Stimulated activated CD8-positive, alpha-beta memory T cell treated with anti-CD3 and anti-CD28 coated beads, Interleukin-15, amount 100 ng/mL, for 4 hours (primary cell): ENCODE data around the gene FNDC1.
"Not testable (repeated sequence)": the region's sequence is repeated elsewhere in the genome, so short reads cannot be mapped to it uniquely, and the experiment has no call there.

Experiments
- DNase-seq, 2 donors: peaks; one replicate each; pipeline ENCODE4 v3.0.0-alpha.2; 2020; ENCODE audit warnings: low read depth in 2 of 2

Gene FNDC1

GRCh38 chr6:159259441-159260125 is 90.4 kb downstream of the FNDC1 start:
- no peak for DNase-seq

DNA sequence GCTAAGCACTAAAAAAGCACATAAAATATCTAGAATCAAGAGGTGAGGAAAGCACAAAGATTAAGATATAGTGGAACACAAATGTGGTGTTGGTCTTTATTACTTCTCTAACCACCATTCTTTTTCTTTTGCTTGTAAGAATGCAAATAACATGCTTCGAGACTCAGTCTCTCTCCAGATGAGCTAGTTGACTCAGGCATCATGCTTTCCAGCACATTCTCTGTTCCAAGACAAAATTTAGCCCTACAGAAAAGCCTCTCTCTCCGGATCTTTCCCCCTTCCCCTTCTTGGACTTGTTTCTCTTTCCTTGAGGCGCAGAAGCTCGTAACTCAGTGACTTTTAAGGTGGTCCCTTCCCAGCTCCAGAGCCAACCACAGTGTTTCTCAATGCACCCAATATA is 91.0 kb downstream of the FNDC1 start:
- DNase-seq: no peak

DNA sequence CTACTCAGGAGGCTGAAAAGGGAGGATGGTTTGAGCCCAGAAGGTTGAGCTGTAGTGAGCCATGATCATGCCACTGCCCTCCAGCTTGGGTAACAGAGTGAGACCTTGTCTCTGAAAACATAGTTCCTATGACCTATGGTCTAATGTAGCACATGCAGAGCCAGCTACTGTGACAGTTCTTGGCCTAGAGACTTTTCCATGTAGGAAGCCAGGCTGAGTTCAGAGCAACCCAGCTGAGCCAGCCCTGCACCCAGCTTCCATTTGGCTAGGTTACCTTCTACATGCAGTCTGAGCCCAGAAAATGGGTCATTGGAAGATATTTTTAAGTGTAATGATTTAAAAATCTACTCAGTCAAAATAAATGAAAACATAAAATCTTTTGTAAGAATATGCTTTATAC is 92.8 kb downstream of the FNDC1 start:
- no peak for DNase-seq

DNA sequence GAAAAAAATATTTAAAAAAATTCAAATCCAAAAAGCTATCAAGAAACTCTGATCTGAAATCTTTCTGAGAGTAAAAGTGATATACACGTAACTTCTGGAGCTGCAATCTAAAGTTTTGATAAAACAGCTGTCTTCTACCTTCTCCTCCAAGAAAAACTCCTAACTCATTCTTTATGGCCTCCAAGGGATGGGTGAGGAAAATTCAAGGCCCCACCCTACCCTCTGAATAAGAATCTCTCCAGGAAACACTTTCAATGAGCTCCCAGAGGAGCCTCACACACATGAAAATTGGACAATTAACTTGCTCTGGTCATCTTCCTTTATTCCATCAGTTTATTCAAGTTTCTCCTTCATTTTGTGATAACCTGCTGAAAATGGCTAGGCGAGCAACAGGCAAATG is 93.4 kb downstream of the FNDC1 start:
- DNase-seq: no peak

DNA sequence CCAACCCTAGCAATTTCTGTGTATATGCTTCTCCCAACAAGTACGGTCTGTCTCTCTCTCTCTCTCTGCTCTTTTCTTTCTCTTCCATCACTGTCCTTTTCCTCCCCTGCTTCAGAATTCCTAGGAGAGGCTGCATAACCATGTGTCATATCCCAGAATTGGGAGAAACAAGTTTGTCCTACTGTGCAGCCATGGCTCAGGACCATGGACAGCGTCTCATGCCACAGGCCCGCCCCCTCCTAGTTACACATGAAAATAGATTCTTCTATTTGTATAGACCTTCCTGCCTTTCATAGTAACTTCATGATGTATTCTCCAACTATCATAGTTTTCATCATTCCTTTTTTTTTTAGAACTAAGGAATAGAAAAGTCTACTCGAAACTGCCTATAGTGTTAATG is 98.0 kb downstream of the FNDC1 start:
- no peak for DNase-seq

- no peak for DNase-seq
These were observed 99.3 kb downstream of the FNDC1 start for GRCh38 chr6:159268511-159268910.

GRCh38 chr6:159271257-159271656 is 102.1 kb downstream of the FNDC1 start:
- DNase-seq: no peak

DNA sequence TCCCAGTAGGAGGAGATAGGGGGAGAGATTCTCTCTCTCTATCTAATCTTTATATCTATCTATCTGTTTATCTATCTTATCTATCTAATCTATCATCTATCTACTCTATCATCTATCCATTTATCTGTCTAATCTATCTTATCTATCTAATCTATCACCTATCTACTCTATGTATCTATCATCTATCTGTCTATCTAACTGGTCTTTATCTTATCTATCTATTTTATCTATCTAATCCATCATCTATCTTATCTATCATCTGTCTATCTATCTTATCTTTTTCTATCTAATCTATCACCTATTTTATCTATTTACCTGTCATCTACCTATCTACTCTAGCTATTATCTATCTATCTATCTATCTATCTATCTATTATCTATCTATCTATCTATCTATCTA is 109.4 kb downstream of the FNDC1 start:
- DNase-seq: no peak

DNA sequence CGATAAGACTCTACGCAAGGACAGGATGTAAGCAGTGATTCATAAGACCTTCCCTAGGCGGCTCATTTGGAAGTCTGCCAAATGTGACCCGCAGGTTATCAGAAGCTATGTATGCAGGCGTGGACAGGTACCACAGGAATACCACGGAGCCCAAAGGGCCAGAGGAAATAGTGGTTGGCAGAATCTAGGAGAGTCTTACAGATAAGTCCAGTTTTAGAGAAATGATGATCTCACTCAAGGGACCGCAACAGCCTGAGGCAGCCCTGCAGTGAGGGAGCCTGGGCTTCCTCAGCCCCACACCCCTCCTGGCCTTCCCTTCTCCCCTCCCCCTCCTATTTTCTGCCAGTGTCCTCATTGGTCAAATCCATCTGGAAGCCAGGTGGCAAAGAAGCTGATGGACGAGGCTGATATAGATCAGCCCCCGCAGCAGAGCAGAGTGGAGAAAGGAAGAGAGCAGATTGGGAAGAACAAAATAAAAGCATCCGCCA is 110.6 kb downstream of the FNDC1 start:
- no peak for DNase-seq

GRCh38 chr6:159282421-159282820 is 113.2 kb downstream of the FNDC1 start:
- DNase-seq: no peak

DNA sequence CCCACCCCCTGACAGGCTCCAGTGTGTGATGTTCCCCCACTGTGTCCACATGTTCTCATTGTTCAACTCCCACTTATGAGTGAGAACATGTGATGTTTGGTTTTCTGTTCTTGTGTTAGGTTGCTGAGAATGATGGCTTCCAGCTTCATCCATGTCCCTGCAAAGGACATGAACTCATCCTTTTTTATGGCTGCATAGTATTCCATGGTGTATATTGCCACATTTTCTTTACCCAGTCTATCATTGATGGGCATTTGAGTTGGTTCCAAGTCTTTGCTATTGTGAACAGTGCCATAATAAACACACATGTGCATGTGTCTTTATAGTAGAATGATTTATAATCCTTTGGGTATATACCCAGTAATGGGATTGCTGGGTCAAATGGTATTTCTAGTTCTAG is 115.5 kb downstream of the FNDC1 start:
- DNase-seq: not testable (repeated sequence)

GRCh38 chr6:159298840-159299239 is 129.6 kb downstream of the FNDC1 start:
- no peak for DNase-seq

DNA sequence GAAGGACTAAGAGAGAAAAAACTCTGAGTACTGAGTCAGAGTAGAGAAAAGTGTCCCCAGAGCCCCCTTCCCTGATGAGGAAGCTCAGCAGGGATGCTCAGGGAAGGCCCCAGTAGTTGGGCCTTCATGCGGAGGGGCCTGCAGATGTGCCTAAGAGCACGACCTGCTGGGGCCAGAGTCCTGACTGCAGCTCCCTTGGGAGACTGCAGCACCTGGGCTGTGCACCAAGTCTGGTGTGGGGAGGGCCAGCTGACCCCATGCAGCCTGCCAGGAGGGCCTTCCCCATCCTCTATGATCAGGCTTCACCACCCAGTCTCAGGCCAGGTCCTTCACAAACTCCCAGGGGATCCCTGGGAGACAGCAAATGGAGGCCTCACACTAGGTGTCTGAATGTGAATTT is 130.4 kb downstream of the FNDC1 start:
- DNase-seq: no peak

- no peak for DNase-seq
These were observed 132.1 kb downstream of the FNDC1 start for GRCh38 chr6:159301277-159301676.

DNA sequence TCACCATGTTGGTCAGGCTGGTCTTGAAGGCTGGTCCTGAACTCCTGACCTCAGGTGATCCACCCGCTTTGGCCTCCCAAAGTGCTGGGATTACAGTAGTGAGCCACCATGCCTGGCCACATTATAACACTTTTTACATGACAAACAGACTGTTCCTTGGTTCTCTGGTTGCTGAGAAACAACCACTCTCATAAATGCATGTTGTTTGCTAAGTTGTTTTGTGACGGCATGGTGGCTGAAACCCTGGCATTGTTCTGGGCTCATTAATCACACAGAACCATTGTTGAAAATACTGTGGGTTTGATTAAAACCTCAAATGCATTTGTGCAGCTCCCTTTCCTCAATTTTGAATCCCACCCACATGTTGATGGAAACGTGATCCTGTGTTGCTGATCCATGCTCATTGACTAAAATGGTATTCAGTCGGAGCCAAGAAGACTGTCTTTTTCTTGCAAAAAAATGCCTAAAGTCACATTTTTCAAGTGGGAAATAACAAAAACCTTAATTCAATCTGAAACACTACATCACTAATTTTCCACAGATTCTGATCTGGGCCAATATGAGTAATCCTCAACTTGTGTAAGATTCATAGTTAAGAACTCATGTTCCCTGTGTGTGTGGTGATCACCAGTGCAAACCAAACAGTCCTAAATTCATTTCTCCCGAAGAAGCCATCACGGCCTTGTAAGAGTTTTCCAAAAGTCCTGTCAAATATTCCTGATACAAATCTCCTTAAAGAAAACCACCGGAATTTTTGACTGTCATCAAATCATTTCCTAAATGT is 132.8 kb downstream of the FNDC1 start:
- no peak for DNase-seq

GRCh38 chr6:159302594-159302992 is 133.4 kb downstream of the FNDC1 start:
- no peak for DNase-seq

GRCh38 chr6:159303159-159303558 is 134.0 kb downstream of the FNDC1 start:
- DNase-seq: no peak

- no peak for DNase-seq
These were observed 134.6 kb downstream of the FNDC1 start for GRCh38 chr6:159303784-159304183.

GRCh38 chr6:159304641-159305040 is 135.4 kb downstream of the FNDC1 start:
- no peak for DNase-seq

DNA sequence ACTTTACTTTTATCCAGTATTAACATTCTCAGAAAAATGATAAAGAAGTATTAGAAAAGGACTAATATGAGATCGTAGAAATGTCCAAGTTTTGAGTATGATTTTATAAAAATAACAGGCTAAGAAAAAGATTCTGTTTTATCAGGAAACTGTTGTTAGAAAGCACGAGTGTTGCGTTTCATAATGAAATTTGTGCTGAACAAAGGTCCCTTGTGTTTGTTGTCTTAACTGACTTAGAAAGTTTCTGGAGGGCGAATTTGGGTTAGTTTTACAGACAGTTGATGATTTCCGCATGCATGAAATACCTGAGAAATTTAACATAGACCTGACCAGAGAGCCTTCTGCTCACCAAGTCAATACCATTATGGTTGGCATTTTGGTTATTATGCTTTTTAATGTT is 136.0 kb downstream of the FNDC1 start:
- no peak for DNase-seq

GRCh38 chr6:159305804-159306537 is 136.8 kb downstream of the FNDC1 start:
- no peak for DNase-seq

DNA sequence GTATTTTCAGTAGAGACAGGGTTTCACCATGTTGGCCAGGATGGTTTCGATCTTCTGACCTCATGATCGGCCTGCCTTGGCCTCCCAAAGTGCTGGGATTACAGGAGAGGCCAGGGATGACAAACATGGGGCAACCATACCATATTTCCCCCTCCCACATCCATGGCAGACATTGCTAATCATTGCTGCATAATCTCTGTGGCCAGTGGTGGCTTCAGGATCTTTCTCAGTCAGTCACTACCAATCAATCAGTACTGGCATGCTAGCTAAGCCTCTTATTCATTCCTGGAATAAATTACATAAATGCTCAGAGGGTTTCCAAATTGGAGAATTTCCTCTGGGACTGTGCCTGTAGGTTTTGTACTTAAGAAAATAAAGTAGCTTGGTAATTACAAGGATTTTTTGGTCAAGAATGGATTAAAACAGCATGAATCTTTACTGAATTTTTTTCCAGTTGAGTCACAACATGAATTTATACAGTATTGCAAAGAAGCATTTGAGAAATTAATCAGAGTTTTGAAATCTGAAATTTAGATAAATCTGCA is 138.1 kb downstream of the FNDC1 start:
- DNase-seq: no peak
